D721Med (cell line): ENCODE measurements around the gene UNC80.

Source experiments
- DNase-seq: peaks from one replicate; pipeline ENCODE4 v3.0.0; 2011; ENCODE audit warnings: low spot score; ENCODE audit not compliant: insufficient read length
- FAIRE-seq: peaks from 2 replicates; lab custom pipeline; 2011; peaks lifted over from hg19 to GRCh38; lab: Jason Lieb, UNC
- CTCF ChIP-seq: IDR thresholded peaks from 2 replicates; pipeline ENCODE4 v1.5.1; 2012; ENCODE audit warnings: mild to moderate bottlenecking, control low read depth; ENCODE audit not compliant: insufficient read depth; ENCODE audit errors: missing control alignments

UNC80 gene

GRCh38 chr2:209905691-209906090, 134.1 kb downstream of the UNC80 start:
- TF ChIP-seq CTCF = no peak
- FAIRE-seq = no peak
- no peak for DNase-seq

- FAIRE-seq = no peak
- no peak for DNase-seq
- no peak for TF ChIP-seq CTCF
Observed at GRCh38 chr2:209907746-209908145, 136.1 kb downstream of the UNC80 start.

GRCh38 chr2:209908511-209908910, 136.9 kb downstream of the UNC80 start:
- no peak for TF ChIP-seq CTCF
- no peak for DNase-seq
- no peak for FAIRE-seq

- no peak for DNase-seq
- TF ChIP-seq CTCF = no peak
- no peak for FAIRE-seq
Observed at GRCh38 chr2:209911486-209911885, 139.9 kb downstream of the UNC80 start.

GRCh38 chr2:209913786-209914345, 142.2 kb downstream of the UNC80 start:
- TF ChIP-seq CTCF = no peak
- DNase-seq = no peak
- no peak for FAIRE-seq

- FAIRE-seq (no peak), DNase-seq (no peak)
- no peak for TF ChIP-seq CTCF
Observed at GRCh38 chr2:209917154-209917771, 145.6 kb downstream of the UNC80 start.

GRCh38 chr2:209918251-209918650, 146.6 kb downstream of the UNC80 start:
- no peak for DNase-seq
- no peak for TF ChIP-seq CTCF
- FAIRE-seq = no peak
